Lower leg skin (tissue), 3 donors: ENCODE measurements around the gene ANO5.

Source experiments
- CTCF ChIP-seq, 3 donors: fragments of 450-650 bp; IDR thresholded peaks; one replicate each; pipeline ENCODE4 v1.5.1; 2016; ENCODE audit warnings: antibody characterized with exemption in 3 of 3, mild to moderate bottlenecking in 3 of 3, moderate library complexity in 2 of 3
- POLR2A ChIP-seq, 2 donors: fragments of 450-650 bp; IDR thresholded peaks; one replicate each; pipeline ENCODE4 v1.6.1; 2016 to 2017; ENCODE audit warnings: antibody characterized with exemption in 2 of 2, mild to moderate bottlenecking in 1 of 2, moderate library complexity in 1 of 2

DNA sequence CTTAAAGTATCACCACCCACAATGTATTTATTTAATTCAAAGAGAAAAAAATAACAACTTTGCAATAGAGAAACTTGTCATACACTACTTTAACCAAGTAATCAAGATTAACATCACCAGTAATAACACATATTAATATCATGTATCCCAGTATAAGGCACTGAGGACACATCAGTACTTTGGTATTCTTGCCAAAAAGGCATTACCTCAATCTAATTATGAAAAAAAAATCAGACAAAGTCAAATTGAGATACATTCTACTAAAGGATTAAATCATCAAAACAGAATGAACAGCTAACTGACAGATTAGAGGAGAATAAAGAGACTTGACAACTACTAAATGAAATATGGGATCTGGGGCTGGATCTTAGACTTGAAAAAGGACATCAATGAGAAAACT is 109.5 kb downstream of the ANO5 start:
- no peak for TF ChIP-seq CTCF (IDR thresholded peaks at IDR 0.05)
- no peak for TF ChIP-seq POLR2A (IDR thresholded peaks at IDR 0.05)
